PFSK-1 (cell line): ENCODE results near the gene TSPAN14.
A peak's percentile ranks its signal among the peaks of the same experiment; 100 is the strongest.

ENCODE experiments used
- FOXP2 ChIP-seq: optimal IDR thresholded peaks from 2 replicates; pipeline ENCODE3; 2011; ENCODE audit warnings: borderline replicate concordance, control low read depth, inconsistent platforms; ENCODE audit not compliant: insufficient read depth; ENCODE audit errors: extremely low read length, extremely low read depth
- POLR2AphosphoS5 ChIP-seq: IDR thresholded peaks from 2 replicates; pipeline ENCODE4 v1.6.1; 2012; ENCODE audit warnings: low read depth, mild to moderate bottlenecking, control low read depth, low read length, moderate library complexity
- REST ChIP-seq, 2 experiments: IDR thresholded peaks; 2 replicates each; pipeline versions ENCODE4 v1.6.1 to v1.8.0; 2011 to 2012; ENCODE audit warnings: low read depth in 2 of 2, low read length in 2 of 2, control low read depth in 1 of 2, inconsistent platforms in 1 of 2, mild to moderate bottlenecking in 1 of 2, moderate library complexity in 1 of 2; ENCODE audit not compliant: insufficient read depth in 1 of 2
- SIN3A ChIP-seq: IDR thresholded peaks from 2 replicates; pipeline ENCODE4 v1.6.1; 2012; ENCODE audit warnings: mild to moderate bottlenecking, low read length, moderate library complexity, borderline replicate concordance; ENCODE audit not compliant: insufficient read depth
- TAF1 ChIP-seq: IDR thresholded peaks from 2 replicates; pipeline ENCODE4 v1.6.1; 2012; ENCODE audit warnings: low read length, control low read depth, borderline replicate concordance; ENCODE audit not compliant: insufficient read depth

The TSPAN14 gene

DNA sequence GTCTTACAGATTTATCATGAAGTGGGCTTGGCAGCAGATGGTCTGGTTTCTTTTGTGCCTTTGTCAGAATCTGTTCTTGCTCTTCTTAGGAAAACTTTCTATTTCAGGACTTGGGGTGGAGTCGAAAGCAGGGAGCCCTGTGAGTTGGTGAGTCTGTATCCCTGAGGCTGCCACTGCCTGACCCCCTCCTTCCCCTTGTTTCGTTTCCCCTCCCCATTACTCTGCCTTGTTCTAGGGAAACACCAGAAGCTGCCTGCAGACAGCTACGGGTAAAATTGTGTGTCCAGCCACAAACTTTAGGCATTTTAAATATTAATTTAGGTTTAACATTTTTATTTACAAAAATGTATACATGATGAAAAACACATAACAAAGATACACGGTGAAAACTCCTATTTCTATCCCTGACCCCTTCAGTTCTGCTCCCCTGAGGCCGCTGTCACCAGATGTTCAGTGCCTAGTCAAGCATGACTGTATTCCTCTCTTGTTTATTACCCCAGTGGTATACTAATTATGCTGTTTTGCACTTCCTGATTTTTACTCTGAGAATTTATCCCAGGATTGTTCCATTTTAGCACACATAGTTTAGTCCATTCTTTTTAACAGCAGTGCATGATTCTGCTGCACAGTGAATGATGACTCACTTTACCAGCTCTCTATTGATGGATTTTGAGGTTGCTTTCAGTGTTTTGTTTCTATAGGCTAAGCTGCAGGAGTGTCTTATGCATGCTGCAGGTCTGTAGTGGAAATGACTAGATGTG, 9.1 kb downstream of the TSPAN14 start:
- no peak for TF ChIP-seq FOXP2
- no peak for TF ChIP-seq REST (IDR thresholded peaks at IDR 0.05; ENCODE audit: insufficient read depth in 1 of 2, low read depth in 2 of 2, low read length in 2 of 2)
- no peak for TF ChIP-seq SIN3A
- TF ChIP-seq TAF1 = no peak

GRCh38 chr10:80463868-80464267, 9.8 kb downstream of the TSPAN14 start:
- TF ChIP-seq SIN3A (no peak), FOXP2 (no peak), REST (IDR thresholded peaks at IDR 0.05; ENCODE audit: insufficient read depth in 1 of 2, low read depth in 2 of 2, low read length in 2 of 2) (no peak), TAF1 (no peak), POLR2AphosphoS5 (no peak)

- TF ChIP-seq SIN3A (0 out of 2 replicates have a peak, but pooled peaks have one; percentile 25), POLR2AphosphoS5 (no peak), REST (IDR thresholded peaks at IDR 0.05; ENCODE audit: insufficient read depth in 1 of 2, low read depth in 2 of 2, low read length in 2 of 2) (no peak), FOXP2 (no peak), TAF1 (no peak)
These were observed 10.7 kb downstream of the TSPAN14 start for GRCh38 chr10:80464557-80465450.

DNA sequence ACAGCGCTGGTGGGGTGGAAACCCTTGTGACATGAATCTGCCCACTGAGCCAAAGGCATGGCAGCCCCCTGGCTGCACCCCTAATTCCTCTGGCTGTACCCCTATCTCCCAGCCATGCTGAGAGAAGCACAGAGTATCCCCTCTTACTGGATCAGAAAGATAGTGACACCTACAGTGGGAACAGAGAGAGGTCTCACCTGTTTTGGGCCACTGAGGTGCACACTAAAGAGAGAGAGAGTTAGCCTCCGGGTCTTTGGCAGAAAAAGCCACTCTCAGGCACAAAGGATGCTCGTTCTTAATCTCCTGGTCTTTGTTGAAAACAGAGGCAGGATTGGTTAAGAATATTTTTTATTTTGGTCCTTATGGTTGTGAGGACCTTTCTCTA, 11.3 kb downstream of the TSPAN14 start:
- TF ChIP-seq TAF1 = no peak
- no peak for TF ChIP-seq REST (IDR thresholded peaks at IDR 0.05; ENCODE audit: insufficient read depth in 1 of 2, low read depth in 2 of 2, low read length in 2 of 2)
- TF ChIP-seq POLR2AphosphoS5 = no peak
- TF ChIP-seq FOXP2 = no peak
- no peak for TF ChIP-seq SIN3A
